Loucy (cell line): ENCODE results near the gene CENPVL3.

ENCODE experiments used
- H2AFZ ChIP-seq: fragments of 200-600 bp; sonication (generic); 2 replicates; pipeline ENCODE4 v1.6.0; 2016; ENCODE audit warnings: antibody characterized with exemption, mild to moderate bottlenecking, low read length, moderate library complexity
- H3F3A ChIP-seq: fragments of 200-600 bp; 2 replicates; pipeline ENCODE4 v1.6.0; 2016; ENCODE audit warnings: antibody characterized with exemption, low read depth, mild to moderate bottlenecking
- H3K27me3 ChIP-seq: fragments of 200-600 bp; sonication (generic); 2 replicates; pipeline ENCODE4 v1.6.1; 2014; ENCODE audit warnings: low read length, mild to moderate bottlenecking; ENCODE audit not compliant: insufficient read depth, poor library complexity, severe bottlenecking
- H3K36me3 ChIP-seq: fragments of 200-600 bp; sonication (generic); 2 replicates; pipeline ENCODE4 v1.6.1; 2016; ENCODE audit warnings: low read length; ENCODE audit not compliant: insufficient read depth
- H3K4me1 ChIP-seq: fragments of 200-600 bp; sonication (generic); 2 replicates; pipeline ENCODE4 v1.5.1; 2014; ENCODE audit warnings: low read length, mild to moderate bottlenecking; ENCODE audit not compliant: insufficient read depth, poor library complexity, severe bottlenecking
- H3K4me2 ChIP-seq: fragments of 200-600 bp; sonication (generic); 2 replicates; pipeline ENCODE4 v1.6.0; 2014; ENCODE audit warnings: antibody characterized with exemption, low read length, low read depth, mild to moderate bottlenecking; ENCODE audit not compliant: poor library complexity, severe bottlenecking
- H3K4me3 ChIP-seq: fragments of 200-600 bp; sonication (generic); 2 replicates; pipeline ENCODE4 v1.5.1; 2014; ENCODE audit warnings: low read length, mild to moderate bottlenecking, mixed read lengths; ENCODE audit not compliant: poor library complexity, severe bottlenecking
- H3K79me2 ChIP-seq: fragments of 200-600 bp; sonication (generic); 2 replicates; pipeline ENCODE4 v1.6.1; 2014; ENCODE audit warnings: low read length; ENCODE audit not compliant: insufficient read depth
- H3K9ac ChIP-seq: fragments of 200-600 bp; sonication (generic); 2 replicates; pipeline ENCODE4 v1.6.0; 2014; ENCODE audit warnings: mild to moderate bottlenecking, low read depth, low read length, moderate library complexity; ENCODE audit not compliant: poor library complexity, severe bottlenecking
- H3K9me2 ChIP-seq: fragments of 200-600 bp; sonication (generic); replicated peaks from 2 replicates; pipeline ENCODE4 v1.6.1; 2016; ENCODE audit warnings: low read depth, low read length, mixed read lengths
- H3K9me3 ChIP-seq: fragments of 200-600 bp; sonication (generic); 2 replicates; pipeline ENCODE4 v1.6.1; 2014; ENCODE audit warnings: mild to moderate bottlenecking, antibody characterized with exemption, low read length, low read depth; ENCODE audit not compliant: insufficient read depth
- H4K20me1 ChIP-seq: fragments of 200-600 bp; sonication (generic); 2 replicates; pipeline ENCODE4 v1.6.0; 2014; ENCODE audit warnings: antibody characterized with exemption, low read length, mild to moderate bottlenecking; ENCODE audit not compliant: insufficient read depth, poor library complexity, severe bottlenecking
- EZH2phosphoT487 ChIP-seq: fragments of 200-600 bp; IDR thresholded peaks from 2 replicates; pipeline ENCODE4 v1.6.1; 2018; ENCODE audit warnings: antibody characterized with exemption, mild to moderate bottlenecking, moderate library complexity, borderline replicate concordance
- TF ChIP-seq, protein P1 (sequence below): fragments of 200-600 bp; sonication (generic); conservative IDR thresholded peaks from 2 replicates; pipeline ENCODE4 v1.5.1; 2014; ENCODE audit warnings: mild to moderate bottlenecking, antibody characterized with exemption, low read length

Gene CENPVL3

DNA sequence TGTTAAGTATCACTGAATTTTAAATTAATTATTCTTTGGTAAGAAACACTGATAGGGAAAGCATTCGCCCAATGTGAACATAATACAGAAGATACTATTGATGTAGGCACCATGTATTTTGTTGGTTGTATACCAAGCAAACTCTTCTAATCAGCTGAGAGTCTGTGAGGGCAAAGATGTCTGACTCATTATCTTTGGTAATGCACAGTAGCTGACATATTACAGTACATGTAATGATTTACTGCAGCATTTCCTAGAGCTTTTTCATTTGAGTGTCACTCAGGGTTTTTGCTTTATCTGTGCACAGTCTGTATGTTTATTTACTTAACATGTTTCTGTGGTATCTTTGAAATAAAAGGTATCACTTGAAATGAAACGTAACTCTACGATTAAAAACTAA, 49.2 kb downstream of the CENPVL3 start:
- Histone ChIP-seq H4K20me1 (no peaks in the 10 kb centered on the region), H2AFZ (no peak overlapping the region), H3K79me2 (no peaks in the 10 kb centered on the region), H3K9me2 (no peaks in the 10 kb centered on the region), H3F3A (no peaks in the 10 kb centered on the region), H3K4me3 (no peak overlapping the region), H3K4me2 (no peak overlapping the region), H3K27me3 (no peaks in the 10 kb centered on the region), H3K4me1 (no peaks in the 10 kb centered on the region), H3K36me3 (no peaks in the 10 kb centered on the region), H3K9ac (no peak overlapping the region), H3K9me3 (no peaks in the 10 kb centered on the region)
- TF ChIP-seq, protein P1, sequence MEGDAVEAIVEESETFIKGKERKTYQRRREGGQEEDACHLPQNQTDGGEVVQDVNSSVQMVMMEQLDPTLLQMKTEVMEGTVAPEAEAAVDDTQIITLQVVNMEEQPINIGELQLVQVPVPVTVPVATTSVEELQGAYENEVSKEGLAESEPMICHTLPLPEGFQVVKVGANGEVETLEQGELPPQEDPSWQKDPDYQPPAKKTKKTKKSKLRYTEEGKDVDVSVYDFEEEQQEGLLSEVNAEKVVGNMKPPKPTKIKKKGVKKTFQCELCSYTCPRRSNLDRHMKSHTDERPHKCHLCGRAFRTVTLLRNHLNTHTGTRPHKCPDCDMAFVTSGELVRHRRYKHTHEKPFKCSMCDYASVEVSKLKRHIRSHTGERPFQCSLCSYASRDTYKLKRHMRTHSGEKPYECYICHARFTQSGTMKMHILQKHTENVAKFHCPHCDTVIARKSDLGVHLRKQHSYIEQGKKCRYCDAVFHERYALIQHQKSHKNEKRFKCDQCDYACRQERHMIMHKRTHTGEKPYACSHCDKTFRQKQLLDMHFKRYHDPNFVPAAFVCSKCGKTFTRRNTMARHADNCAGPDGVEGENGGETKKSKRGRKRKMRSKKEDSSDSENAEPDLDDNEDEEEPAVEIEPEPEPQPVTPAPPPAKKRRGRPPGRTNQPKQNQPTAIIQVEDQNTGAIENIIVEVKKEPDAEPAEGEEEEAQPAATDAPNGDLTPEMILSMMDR, result no peak
- TF ChIP-seq EZH2phosphoT487, result no peak

DNA sequence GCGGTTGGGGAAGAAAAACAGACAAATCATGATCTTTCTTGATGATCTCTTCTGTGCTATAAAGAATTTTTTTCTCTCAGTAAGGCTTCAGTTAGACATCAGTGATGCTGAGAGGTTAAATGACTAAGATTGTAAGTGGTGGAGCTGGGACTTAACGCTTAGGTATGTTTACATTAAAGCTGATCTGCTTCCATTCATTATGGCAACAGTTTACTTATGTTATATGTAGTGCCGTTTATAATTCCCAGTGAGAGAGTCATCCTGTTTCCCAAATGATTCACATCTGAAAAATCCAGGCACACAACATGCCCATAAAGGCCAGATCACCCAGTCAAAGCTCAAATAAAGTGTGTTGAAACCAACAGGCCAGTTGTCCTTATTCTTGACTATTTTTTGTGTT, 50.1 kb downstream of the CENPVL3 start:
- H3K27me3 ChIP-seq, result no peaks in the 10 kb centered on the region
- H4K20me1 ChIP-seq, result no peaks in the 10 kb centered on the region
- no peak overlapping the region for H3K9ac ChIP-seq
- H3K4me1 ChIP-seq, result no peaks in the 10 kb centered on the region
- no peaks in the 10 kb centered on the region for H3K79me2 ChIP-seq
- H3K9me3 ChIP-seq, result no peaks in the 10 kb centered on the region
- no peak overlapping the region for H2AFZ ChIP-seq
- H3K4me2 ChIP-seq, result no peak overlapping the region
- no peak overlapping the region for H3K4me3 ChIP-seq
- H3K36me3 ChIP-seq, result no peaks in the 10 kb centered on the region
- TF ChIP-seq, protein P1, result no peak
- no peak for TF ChIP-seq EZH2phosphoT487
- no peaks in the 10 kb centered on the region for H3F3A ChIP-seq
- H3K9me2 ChIP-seq, result no peaks in the 10 kb centered on the region
